HuH-7.5 (cell line): ENCODE results near the gene BCAP31.
"Not testable (repeated sequence)": the region's sequence is repeated elsewhere in the genome, so short reads cannot be mapped to it uniquely, and the experiment has no call there.

ENCODE experiments used
- DNase-seq: peaks from one replicate; pipeline ENCODE4 v3.0.0; 2011; ENCODE audit warnings: low spot score

BCAP31 gene

DNA sequence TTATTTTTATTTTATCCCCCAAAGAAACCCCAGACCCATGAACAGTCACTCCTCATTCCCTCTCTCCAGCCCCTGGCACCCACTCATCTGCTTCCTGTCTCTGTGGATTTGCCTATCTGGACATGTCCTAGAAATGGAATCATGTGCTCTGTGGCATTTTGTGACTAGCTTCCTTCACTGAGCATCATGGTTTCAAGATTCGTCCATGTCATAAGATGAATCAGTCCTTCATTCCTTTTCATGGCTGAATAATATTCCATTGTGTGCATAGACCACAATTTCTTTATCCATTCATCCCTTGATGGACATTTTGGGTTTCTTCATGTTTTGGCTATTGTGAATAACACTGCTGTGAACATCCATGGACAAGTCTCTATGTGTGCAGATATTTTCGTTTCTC lies 10.7 kb upstream of the BCAP31 start:
- no peak for DNase-seq

DNA sequence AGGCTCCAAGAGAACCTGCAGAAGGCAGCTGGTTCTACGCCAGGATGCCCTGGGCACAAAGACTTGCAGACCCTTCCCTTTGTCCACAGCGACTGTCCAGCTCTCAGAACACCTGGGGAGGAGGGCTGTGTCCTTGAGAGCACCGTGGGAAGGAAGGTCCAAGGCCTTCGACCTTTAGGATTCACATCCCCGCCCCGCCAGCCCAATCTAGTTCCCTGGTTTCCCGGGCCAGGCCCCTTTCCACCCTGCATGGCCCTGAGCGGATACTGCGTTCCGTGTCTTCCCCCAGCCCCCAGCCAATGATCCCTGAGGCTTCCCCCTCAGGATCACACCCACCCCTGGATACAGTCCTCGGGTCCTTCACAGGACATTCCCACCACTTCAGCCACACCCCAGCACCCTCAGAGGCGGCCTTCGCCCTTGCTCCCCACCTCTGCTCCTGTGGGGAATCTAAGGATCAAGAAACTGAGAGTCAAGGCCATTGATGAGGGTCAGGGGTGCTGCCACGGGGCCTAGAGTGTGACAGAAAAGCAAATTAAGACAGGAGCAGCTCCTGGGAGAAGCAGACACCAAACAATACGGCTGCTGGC lies 9.6 kb upstream of the BCAP31 start:
- DNase-seq, result no peak

DNA sequence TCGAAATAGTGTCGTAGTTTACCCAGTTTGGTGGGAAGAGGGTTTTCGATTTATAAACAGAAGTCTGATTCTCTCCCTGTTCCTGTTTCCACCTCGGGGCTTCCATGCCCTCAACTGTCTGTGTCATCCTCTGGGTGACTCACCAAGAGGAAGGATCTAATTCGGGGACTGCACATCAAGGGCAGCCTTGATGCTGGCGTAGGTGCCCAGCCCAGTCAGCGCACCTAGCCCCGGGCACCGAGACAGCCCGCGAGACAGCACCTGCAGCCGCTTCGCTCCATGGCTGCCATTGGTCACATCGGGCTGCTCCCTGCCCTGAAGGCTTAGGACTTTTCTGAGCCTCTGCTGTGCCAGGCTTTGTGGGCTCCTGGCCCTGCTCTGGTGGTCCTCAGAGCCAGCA lies 8.2 kb upstream of the BCAP31 start:
- no peak for DNase-seq

DNA sequence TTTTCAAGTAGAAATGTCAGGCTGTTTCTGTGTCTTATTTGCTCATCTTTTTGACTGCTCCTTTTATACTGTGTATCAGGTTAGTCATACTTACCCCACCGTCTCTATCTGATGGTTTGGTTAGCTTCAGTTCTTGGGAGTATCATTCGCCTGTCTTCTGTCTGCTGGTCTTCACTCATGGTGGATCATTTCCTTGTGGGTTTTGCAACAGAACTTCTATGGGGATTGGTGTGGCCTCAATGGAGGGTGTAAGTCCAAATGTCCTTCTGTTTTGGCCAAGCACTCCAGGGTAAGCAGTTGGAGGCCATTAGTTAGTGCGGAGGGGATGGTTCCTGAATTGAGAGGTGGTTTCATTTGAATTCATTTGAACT lies 7.6 kb upstream of the BCAP31 start:
- no peak for DNase-seq

DNA sequence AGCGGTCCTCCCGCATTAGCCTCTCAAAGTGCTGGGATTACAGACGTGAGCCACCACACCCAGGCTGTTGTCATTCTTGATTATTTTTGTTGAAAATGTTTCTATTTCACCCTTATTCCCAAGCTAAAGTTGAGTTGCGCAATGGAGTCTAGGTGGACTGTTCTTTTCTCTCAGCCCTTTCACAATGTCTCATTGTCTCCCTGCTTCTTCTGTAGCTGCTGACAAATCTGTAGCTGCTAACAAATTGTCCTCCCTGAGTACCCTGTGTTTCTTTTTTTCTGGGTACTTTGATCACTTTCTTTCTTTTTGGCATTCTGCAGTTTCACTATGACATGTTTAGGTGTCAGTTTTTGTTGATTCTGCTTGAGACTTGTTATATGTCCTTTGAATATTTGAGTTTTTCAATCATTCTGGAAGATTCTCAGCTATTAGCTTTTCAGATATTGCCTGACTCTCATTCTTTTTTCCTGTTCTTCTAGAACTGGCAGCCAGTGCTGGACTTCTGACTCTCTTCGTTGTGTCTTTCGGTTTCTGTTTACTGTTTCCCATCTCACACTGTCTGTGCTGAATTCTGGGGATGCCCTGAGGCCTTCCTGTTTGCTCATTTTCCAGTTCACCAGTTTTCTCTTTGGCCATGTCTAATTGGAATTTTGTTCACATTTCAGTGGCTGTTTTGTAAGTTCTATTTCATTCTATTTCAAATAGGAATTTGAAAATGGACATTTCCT lies 7.1 kb upstream of the BCAP31 start:
- DNase-seq, result no peak

DNA sequence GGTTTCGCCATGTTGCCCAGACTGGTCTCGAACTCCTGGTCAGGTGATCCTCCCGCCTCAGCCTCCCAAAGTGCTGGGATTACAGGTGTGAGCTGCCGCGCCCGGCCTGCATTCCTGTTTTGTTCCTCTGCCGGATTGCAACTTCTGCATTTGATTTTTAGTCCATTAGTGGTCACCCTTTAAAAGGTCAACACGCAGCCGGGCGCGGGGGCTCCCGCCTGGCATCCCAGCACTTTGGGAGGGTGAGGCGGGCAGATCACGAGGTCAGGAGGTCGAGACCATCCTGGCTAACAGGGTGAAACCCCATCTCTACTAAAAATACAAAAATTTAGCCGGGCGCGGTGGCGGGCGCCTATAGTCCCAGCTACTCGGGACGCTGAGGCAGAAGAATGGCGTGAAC lies 5.9 kb upstream of the BCAP31 start:
- DNase-seq, result not testable (repeated sequence)

DNA sequence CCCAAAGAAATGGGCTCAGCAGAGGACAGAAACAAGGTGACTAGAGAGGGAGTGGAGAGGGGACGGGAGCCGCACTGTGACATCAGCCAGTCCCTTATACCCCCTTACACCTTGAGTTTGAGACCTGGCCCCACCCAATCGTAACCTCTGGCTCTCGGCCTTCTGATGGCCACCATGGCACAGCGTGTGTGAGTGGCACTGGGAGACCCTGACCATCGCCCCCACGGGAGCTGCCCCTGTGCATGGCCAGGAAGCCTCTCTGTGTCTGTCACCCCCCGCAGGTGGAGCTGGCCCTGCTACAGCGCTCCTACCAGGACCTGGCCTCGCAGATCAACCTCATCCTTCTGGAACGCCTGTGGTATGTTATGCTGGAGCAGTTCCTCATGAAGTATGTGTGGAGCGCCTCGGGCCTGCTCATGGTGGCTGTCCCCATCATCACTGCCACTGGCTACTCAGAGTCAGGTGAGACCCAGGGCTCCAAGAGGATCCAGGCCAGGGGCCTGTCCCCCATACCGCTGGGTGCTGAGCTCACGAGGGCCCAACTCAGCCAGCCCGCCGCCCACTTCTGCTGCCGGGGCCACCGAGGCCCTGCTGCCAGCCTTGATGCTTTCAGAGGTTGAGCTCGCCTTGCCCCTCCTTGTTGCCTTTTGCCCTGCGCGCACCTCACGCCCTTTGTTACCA lies 4.9 kb upstream of the BCAP31 start:
- no peak for DNase-seq

DNA sequence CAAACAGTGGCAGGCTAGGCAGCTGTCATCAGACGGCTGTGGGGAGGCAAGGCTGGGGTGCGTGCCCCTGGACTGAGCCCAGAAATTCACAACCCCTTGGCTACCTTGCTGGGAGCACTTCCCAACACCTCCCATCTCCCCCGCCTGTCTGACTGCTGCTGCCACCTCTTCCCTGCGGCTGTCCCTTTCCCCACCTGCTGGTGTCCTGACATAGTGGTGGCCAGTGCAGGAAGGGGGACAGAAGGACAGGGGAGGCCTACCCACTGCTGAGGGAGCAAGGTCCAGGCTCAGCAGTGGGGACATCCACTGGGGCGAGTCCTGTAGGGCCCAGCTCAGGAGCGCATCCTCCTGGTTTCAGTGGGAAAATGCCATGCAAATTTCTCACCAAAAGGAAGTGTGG lies 3.9 kb upstream of the BCAP31 start:
- DNase-seq, result no peak

DNA sequence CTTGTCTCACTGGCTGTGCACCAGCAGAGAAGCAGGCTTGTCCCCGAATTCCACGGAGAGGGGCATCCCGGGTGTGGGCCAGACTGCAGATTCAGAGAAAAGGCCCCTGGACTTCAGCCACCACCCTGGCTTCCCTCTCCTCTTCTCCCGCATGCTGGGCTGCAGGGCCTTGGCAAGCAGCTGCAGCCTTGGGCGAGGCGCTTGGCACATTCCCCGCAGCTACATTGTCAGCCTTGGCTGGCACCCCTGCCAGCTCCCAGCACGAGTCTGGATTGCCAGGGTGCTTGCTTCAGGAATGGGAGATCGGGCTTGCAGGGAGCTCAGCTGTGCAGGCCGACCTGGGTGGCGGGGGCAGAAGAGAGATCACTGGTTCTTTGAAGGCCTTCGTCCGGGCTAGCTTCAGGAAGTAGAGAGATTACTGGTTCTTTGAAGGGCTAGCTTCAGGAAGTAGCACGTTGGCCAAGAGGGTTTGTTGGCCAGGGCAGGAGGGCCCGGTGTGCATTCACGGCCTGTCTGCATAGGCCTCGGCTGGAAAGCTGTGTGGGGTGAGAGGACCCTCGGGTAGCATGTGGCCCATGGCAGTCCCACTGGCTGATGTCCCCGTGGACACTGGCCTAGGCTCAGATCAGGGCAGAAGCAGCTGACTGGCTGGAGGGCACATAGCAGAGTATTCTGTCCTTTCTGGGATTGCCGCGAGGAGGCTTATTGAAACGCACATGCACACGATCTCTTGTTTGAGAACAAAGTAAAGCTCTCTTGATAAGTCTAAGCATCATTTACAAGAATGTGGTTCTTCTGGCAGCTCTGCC lies 3.1 kb upstream of the BCAP31 start:
- DNase-seq, result no peak

DNA sequence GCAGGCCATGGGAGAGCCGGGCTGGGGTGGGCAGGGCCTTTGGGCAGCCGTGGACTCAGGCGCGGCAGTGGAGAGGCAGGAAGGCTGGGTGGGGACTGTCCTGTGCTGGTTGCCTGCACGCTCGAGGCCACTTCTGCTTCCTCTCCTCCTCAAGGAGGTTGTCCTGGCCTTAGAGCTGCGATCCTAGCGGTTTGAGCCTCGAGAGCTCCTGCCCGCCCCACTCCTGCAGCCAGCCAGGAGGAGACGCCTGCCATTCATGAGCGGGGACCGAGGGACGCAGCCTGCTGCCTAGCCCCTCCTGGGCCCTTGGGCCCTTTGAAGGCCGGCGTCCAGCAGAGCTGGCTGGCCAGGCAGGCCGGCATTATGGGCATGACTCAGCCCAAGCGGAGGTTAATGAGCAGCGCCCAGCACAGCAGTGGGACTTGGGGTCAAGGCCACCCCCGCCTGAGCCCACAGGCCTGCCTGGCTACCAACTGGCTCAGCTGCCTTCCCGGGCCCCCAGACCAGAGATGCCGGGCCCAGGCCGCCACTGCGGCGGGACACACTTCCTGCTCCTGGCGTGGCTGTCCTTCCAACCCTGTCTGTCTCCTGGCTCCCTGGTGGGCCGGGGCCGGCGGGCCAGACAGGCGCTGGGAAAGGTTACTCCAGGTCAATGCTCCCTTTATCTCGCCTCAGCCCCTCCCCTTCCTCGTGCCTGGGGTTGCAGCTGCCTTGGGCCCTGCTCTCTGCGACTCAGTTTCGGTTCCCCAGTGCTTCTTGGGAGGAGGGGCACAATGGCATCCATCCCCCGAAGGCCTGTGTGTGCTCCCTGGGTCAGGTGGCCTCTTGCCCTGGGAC lies 2.3 kb upstream of the BCAP31 start:
- peak; percentile 71 for DNase-seq

DNA sequence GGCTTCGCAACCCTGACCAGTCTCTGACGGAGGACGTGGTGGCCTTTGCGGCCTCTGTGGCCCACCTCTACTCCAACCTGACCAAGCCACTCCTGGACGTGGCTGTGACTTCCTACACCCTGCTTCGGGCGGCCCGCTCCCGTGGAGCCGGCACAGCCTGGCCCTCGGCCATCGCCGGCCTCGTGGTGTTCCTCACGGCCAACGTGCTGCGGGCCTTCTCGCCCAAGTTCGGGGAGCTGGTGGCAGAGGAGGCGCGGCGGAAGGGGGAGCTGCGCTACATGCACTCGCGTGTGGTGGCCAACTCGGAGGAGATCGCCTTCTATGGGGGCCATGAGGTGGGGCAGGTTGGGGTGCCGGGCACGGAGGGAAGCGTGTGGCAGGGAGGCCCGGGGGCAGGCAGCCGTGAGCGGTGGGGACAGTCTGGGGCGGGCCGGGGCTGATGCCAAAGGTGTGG lies 1.7 kb upstream of the BCAP31 start:
- DNase-seq, result no peak

DNA sequence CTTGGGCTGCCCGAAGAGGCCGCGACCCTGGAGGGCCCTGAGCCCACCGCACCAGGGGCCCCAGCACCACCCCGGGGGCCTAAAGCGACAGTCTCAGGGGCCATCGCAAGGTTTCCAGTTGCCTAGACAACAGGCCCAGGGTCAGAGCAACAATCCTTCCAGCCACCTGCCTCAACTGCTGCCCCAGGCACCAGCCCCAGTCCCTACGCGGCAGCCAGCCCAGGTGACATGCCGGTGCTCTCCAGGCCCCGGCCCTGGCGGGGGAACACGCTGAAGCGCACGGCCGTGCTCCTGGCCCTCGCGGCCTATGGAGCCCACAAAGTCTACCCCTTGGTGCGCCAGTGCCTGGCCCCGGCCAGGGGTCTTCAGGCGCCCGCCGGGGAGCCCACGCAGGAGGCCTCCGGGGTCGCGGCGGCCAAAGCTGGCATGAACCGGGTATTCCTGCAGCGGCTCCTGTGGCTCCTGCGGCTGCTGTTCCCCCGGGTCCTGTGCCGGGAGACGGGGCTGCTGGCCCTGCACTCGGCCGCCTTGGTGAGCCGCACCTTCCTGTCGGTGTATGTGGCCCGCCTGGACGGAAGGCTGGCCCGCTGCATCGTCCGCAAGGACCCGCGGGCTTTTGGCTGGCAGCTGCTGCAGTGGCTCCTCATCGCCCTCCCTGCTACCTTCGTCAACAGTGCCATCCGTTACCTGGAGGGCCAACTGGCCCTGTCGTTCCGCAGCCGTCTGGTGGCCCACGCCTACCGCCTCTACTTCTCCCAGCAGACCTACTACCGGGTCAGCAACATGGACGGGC lies 1.0 kb upstream of the BCAP31 start:
- no peak for DNase-seq

DNA sequence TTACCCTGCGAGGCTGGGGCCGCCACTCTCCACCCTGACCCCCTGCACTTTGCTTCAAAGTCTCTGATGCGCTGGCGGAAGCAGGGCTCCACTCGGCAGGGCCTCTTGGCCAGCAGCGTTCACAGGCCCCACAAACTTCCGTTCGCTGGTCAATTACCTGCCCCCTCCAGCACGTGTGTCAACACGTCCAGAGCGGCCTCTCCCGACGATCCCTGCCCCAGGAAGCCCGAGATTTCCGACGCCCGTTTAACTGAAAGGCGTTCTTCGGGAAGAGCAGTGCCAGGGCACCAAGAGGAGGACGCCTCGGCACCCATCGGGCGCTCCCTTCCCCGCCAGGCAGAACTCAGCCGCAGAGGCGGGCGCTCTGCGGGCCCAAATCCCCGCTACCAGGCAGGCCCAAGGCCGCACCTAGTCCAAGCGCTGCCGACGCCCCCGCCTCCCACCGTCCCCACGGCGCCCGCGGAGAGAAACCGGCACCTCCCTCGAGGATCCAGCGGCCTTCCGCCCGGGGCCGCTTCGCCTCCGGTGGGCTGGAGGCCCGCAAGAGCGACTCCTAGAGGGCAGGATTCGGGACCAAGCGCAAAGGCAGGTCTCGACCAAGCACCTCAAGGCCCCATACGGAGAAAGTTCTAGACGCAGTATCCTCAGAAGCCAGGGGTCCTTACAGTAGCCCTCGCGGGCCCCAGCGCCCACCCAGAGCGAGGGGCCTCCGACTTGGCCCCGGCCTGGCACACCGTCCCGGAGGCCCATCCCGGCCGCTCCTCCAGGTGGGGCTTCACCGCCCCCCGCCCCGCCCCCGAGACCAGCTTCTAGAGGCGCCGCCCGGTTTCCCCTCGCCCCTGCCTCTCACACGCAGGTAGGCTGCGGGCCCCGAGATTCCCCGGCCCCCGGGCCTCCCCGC lies 586 bp downstream of the BCAP31 start:
- peak; percentile 38 for DNase-seq

DNA sequence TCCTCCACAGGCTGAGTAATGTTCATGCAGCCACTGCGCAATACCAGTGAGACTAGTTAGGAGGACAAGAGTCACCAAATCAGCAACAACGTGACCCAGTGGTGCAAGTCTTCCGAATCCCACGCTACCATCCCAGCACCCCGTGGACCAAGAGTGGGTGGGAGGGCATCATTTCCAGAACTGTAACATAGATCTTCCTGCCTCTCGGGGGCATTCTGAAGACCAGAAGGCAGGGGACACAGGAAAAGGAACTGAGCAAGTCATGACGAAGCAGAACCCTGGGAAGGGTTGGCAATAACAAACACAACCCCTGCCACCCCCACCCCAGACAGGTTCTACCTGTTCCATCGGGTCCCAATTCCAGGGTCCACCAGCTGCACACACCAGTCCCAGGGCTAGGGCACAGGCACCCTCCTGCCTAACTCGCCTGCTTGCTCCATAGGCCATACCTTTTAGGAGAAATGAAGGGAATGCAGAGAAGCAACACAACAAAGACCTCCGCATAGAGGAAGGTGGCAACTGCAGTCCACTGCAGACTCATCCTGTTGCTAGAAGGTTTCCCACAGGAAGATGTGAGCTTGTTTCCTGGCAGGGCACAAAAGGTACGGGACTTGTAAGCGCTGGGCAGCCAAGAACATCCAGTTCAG lies 1.4 kb downstream of the BCAP31 start:
- DNase-seq, result no peak

DNA sequence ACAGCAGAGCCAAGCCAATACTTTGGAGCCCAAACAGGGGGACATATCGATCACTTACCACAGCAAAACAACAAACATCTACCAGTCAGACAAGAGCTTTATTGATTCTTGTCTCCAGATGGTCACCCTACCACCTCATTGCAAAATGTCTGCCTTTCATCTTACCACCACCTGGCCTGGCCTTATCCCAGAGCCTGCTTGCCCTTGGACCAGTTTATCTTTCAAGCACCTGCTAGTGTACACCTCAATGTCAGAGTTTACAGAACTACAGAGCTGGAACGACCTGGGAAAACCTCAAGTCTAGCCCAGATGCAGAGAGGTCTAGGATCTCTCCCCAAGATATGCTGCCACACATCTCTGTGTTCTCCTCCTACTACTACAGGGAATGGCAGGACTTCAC lies 4.5 kb downstream of the BCAP31 start:
- no peak for DNase-seq

DNA sequence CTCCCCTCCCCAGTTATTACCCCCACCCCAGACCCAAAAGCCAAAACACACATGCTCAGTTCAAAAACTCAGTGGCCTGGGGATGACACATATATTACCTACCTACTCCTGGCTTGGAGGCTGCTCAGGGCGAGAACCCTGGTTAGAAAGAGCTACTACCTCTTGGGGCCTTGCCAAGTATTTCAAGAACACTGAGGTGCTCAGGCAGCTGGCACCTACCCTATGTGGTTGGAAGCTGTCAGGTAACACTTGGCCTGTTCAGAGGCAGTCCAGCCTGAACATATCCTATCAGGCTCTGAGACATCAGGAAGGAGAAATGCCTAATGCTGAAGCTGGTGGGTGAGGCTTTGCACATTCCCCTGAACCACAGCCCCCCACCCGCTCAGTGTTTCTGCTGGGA lies 4.9 kb downstream of the BCAP31 start:
- DNase-seq, result no peak

DNA sequence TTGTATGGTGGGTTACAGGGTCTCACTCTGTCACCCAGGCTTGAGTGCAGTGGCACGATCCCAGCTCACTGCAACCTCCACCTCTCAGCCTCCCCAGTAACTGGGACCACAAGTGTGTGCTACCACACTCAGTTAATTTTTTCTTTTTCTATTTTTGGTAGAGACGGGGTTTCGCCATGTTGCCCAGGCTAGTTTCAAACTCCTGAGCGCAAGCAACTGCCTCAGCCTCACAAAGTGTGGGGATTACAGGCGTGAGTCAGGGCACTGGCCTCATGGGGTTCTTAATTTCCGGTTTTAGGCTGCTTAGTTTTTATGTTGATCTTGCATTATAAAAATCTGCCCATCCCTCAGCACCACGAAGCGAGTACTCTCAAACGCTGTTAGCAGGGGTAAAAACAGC lies 6.7 kb downstream of the BCAP31 start:
- DNase-seq, result no peak

DNA sequence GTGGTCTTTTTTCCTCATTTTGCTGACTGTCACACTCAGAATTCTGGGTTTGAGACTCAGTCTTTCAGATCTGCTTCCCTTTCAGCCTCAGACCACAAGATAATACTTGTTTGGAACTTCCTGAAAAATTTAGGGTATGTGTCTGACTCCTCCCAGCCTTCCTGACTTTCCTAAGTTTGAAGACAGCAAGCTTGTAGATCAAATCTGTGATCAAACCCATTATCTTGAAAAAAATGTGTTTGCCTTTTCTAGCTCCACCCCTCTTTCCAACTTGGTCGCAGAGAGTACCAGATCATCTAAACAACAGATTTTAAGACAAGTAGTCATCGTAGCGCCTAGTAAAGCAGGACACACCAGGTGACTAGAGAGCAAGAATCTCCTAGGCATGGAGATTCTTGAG lies 9.9 kb downstream of the BCAP31 start:
- no peak for DNase-seq
